Lung microvascular endothelial cell (primary cell): ENCODE measurements around the gene ZBTB16. TPM values are rescaled to one million over a fixed set of nuclear protein-coding genes. Genes with fewer than 3 reads are reported as not detected.

Source experiments
- DNase-seq, 2 donors: peaks; one replicate each; pipeline versions ENCODE4 v3.0.0 to v3.0.0-alpha.2; 2010; ENCODE audit warnings: low read depth in 2 of 2
- total RNA-seq: library from RNA; depleted of rRNA; stranded (reverse); fragments of >200 nt; gene quantifications from 2 replicates; pipeline ENCODE4 v1.2.1, GENCODE V29; 2014

The ZBTB16 gene
- total RNA-seq, 1 donor from 2014 or later = 22.0 TPM

DNA sequence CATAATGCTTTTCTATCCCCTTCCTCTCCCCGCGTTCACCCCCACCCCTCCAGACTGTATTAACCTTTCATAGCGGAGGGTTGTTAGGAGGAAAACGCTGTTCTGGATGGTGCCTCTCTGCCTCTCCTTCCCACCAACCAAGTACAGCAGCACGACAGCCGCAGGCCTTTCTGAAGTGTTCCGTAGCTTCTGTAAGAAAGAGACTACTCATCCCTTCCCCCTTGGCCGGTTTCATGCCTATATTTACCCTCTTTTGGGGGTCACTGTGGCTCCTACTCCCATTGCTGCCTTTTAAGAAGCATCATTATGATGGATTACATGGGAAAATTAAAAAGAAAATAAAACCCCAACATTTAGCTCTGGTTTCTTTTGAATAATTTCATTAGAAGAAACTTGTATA is 46.5 kb downstream of the ZBTB16 start:
- DNase-seq = no peak

DNA sequence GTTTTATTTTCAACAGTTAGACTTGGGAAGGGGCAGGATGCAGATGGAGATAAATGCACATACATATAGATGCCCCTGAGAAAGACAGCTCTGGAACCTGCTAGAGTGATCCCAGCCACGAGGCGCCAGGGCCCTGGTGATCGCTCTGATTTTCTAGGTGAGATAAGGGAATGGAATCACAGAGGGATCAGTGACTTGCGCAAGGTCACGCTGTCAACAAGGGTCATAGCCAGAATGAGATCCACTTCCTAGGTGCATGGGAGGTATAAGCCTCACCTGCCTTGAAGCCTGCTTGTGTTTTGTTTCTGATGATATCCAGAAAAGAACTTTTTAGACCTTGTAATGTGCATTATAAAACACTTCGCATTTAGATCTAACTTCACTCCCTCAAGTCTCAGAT is 47.5 kb downstream of the ZBTB16 start:
- DNase-seq = no peak

DNA sequence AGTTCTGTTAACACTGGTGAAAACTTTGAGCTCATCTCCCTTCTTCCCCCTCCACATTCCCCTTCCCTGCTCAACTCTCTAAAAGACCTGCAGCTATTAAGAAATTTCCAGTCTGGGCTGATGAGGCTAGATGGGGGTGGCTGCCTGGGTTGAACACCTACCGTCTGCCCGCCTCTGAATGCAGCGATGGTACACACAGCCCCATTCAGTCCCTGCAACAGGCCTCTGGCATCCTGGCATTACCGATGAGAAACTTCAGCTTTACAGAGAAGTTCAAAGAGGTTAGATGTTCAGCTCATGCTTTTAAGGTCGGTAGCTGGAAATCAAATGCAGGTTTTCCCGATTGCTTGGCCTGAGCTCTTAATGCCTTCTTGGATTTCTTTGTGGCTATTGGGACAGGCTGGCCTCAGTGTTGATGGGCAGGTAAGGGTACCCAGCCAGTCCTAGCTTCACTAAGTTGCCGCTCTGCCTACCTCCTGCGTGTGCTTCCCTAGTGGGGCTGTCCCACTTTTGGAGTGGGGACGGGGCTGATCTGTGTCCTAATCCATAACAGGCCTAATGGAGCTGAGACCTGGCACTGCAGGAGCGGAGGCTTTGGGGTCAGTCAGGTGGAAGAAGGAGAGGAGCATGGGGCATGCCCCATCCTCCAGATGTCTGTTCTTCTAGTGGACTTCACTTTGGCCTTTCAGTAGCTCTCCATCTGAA is 49.1 kb downstream of the ZBTB16 start:
- DNase-seq = no peak

DNA sequence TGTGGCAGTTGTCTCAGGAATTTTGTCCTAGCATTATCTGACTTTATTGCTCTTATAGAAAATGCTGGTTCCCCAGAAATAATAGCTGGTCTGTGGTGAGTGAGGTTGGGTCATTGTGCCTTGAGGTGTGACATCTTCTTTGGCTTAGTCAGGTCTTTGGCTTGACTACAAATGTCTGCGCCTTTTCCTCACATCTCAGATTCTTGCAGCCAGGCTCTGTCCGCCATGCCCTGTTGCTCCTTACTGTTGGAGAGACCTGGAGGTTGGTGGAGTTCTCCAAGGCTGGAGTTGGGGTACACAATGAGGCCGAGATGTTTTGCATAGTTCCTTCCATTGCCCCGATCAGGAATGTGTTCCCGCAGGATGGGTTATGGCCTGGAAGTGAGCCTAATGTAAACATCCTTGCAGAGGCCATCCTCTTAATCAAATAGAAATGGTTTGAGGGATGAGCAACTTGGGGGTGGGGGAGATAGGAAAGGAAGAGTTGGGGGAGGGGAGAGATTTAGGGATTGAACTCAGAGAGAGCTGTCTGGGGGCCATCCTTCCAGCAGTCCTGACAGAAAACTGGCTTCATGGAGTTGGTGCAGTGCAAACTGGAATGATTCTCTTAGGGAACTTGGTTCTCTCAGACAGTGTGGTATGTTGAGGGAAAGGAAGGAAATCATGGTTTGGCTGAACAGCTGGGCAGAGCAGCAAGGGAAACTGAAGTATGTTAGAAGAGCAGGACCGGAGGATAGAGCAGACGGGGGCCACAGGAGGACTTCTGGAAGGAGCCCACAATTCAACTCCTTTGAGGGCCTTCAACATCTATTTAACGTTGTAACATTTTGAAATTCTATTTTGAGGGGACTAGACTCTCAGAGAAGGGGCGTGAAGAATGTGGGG is 49.9 kb downstream of the ZBTB16 start:
- DNase-seq = peak in 1 of 2 donors; percentile 63

DNA sequence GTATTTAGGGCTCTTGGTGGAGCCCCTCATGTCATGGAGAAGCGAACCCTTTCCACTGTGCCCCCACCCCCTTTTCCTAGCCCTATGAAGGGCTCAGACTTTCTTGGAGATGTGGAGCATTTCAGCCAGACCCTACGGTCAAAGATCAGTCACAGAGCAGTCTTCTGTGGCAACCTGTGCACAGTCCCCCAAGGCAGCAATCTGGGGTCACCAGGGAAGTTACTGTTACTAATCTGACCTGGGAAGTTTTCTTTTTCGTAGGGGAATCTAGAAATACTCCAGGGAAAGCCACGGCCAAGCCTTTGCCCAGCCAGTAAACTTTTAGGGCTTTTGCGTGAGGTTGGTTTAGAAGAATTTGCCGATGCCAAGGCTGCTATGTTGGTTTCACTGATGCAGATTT is 50.6 kb downstream of the ZBTB16 start:
- no peak for DNase-seq

DNA sequence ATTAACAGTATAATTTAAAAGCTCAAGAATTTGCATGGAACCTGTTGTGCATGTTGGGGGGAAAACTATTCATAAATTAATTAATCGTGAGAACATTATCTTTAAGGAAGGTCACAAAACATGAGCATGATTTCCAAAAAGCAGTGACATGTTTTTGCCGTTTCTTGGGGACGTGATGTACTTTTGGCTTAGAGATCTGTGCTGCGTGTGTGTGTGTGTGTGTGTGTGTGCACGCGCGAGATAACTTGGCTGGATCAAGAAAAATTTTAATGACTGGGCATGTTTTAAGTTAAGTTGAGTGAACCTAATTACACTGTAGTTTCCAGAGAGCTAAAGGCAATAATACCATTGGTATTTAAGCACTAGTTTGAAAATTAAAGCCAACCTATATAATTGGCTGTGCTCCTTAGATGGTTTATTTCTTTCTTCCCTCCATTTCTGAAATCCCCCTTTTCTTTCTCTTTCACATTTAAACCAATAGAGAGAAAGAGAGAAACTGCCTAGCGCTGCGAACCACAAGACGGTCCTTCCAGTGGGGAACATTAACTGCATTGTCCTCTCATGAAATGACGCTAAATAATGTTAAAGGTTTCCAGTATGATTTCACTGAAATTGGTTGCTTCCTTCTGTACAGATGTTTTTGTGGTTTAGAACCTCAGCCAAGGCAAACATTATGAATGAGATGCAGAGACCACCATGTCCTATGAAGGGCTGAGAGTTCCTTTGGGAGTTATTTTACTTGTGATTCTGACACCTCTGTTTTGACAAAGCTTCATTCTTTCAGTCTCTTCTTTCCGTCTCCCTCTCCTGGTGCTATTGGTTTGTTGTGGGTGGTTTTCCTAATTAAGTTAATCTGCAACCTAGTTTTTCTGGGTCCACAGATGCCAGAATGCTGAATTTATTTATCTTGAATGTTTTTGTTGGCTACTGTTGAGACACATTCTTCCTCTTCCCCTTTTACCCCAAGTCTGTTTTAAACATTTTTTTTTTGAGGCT is 51.7 kb downstream of the ZBTB16 start:
- peak; percentile 57 to 69 for DNase-seq

DNA sequence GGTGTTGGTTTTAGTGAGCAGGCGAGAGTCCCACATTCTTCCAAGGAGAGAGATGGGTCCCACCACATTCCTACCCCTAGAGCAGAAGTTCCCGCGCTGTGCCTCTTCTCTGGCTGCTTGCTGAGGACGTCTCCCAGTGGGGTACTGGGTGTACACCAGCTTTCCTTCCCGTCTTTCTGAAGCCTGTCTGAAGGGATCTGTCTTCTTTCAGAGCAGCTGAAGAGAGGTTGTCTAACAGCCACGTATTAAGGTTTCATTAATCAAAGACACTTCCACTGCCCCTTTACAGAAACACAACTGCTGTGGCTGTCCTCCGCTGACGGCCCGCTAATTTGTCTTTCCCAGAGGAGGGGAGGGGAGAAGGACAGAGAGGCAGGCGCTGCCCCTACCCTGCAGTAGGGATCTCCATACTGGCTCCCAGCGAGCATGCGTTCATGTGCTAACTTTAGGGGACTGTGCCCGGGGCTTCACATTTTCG is 56.0 kb downstream of the ZBTB16 start:
- DNase-seq = no peak

DNA sequence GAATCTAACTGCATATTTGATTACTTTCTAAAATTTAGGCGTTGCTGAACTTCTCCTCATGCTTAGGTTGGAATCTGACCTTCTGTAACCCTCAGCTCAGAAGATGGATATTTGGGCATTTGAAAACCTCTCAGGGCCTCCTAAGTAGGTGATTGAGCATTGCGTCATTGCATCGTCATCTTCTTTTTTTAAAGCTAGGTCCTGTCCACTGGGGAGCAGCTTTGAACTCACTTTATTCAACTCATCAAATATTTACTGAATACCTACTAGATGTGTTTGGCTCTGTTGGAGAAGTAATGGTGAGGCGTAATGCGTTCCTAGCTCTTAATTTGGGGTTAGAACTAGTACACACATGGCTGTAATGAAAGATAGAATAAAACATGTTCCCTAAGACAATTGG is 56.8 kb downstream of the ZBTB16 start:
- no peak for DNase-seq

DNA sequence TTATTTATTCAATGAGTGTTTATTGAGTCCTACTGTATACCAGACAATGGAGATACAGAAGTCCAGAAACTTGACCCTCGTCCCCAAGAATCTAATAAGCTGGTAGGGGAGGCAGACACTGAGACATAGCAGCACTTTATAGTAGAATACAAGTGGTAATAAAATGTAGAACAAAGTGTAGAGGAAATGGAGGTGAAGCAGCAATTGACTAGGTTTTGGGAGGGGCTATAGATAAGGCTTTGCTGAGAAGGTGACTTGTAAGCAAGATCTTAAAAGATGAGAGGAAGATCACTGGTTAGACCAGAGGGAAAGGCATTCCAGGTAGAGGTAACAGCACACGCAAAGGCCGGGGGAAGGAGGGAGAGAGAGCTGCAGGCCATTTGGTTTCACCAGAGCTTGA is 57.3 kb downstream of the ZBTB16 start:
- no peak for DNase-seq

DNA sequence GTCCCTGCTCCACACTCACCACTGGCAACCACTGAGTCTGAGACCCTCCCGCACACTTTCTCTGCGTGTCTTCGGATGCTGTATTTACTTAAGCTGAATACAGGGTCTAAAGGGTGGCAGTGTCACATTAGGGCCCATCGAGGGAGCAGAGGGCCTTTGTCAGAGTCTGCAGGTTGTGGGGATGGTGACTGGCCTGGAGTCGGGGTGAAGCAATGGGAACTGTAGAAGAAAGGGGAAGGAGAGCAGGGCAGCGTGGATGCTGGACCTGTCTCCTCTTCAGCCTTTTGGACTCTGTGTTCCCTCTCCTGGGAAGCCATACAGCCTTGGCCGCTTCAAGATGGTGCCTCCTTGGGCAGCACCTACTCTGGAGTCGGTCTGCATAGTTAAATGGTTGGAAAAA is 61.1 kb downstream of the ZBTB16 start:
- DNase-seq = no peak

DNA sequence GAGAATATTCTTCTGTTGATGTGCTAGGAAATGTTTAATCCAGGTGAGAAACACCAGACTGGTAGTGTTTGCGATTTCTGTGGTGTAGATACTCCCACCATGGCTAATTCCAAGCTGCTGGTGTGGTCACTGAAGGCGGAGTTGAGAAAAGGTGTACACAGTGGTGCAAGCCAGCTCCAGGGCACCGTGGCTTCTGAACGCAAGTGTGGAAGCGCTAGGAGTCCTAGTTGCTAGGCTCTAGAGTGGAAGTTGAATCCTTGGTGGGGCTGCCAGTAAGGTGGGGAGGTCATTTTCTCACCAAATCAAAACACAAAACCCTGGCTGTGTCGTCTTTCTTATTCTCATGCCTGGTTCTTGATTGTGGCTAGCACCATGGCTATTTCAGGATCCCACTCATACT is 61.6 kb downstream of the ZBTB16 start:
- DNase-seq = no peak

DNA sequence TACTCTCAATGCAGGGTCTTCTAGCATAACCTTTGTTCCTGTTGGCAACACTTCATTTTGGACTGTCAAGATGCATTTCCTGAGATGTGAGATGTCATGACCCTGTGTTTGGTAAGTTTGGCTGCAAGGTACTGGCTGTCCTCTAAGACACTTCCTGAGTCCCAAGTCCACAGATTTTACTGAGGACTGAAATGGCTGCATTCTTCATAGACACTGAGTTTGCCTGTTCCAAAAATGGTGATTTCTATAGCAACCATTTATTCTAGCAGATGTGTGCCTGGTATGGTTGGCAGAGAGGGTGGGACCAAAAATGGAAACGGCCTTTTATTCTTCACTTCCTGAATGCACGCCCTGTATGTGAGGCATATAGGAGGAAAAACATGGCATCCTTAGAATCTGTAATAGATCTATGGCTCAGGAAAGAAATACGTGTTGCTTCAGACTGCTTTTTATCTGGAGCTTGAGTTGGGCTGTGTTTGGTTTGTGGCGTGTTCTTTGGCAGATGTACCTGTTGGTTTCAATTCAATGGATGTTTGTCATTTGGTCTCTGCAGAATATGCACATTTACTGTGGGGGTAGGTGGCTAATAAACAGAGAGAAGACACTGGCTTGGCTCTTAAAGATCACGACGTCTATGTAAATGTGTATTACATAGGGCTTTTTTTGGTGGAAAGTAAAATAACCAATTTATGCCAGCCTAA is 62.4 kb downstream of the ZBTB16 start:
- no peak for DNase-seq

DNA sequence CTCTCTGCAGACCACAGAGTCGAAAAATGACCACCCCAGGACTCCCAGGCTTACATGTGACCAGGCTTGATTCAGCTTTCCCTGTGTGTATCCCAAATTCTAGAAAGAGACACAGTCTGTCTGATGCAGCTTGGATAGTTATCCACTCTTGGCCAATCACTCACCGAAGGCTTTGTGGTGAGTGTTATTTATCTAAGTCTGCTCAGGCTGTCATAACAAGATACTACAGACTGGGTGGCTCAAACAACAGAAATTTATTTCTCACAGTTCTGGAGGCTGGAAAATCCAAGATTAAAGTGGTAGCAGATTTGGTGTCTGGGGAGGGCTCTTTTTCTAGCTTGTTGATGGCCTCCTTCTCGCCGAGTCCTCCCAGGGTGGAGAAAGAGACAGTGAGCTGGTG is 63.2 kb downstream of the ZBTB16 start:
- DNase-seq = no peak

DNA sequence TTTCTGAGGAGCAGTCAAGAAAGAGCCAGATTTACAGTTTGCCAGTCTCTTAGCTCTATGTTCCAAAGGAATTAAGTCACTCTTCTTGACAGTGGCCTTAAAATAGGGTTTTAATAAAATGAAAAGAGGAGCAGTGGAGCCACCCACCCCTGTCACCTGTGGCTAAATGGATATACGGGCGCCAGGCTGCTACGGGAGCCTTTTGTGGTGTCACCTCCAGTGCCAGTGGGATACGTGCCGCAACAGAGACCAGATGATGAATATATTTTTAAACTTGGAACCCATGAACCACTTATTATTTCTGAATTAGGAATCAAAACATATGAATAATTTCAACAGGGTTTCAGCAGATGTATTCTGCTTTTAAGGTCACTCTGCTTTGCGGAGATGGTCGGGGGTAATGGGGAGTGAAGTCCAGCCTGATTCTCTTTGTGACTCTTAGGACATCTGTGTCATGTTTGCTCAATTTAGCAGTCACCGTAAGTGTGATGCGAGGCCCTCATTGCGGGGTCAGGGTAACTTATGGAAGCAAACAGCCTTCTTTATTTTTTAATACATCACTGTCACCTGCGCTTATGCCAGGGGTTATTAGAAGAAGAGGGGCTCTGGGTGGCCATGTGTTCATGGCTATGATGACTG is 64.3 kb downstream of the ZBTB16 start:
- DNase-seq = no peak

DNA sequence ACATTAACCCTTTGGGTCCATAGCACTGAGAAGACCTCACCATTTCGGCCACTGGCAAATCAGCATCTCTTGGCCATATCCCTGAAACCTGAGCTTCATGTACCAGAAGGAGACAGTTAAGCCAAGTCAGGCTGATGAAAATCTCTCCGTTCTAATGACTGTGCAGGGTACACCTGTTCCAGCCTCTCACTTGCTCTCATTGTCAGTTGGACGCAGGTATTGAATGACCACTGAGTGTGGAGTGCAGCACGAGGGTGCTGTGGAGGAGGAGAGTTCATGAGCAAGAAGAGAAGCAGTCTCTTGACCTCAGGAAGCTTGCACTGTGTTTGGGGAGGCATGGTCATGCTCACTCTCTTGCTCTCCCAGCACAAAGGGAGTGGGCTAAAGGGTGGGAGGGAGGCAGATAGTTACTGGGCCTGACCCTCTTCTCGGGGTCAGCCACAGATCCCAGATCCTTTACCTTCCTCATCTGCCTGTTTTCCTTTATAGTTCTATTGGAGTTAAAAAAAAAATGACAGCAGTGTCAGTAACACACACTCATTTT is 65.2 kb downstream of the ZBTB16 start:
- no peak for DNase-seq

DNA sequence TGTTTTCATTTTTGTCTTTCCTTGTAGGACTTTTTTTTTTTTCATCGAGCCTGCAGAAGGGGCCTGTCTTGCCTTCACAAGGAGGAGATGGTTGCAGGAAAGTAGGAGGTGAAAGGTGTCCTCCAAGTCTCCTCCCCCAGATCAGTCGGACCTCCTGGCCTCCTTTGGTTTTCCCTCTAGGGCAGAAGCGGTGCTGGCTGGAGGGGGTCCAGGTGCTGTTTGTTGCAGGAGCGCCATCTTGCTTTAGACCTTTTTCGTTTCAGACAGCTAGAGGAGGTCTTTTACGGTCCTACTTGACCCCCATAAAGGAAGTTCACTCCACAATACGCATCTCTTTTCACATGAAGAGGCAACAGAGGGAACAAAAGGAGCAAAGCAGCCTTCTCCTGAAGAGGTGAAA is 66.0 kb downstream of the ZBTB16 start:
- DNase-seq = no peak

DNA sequence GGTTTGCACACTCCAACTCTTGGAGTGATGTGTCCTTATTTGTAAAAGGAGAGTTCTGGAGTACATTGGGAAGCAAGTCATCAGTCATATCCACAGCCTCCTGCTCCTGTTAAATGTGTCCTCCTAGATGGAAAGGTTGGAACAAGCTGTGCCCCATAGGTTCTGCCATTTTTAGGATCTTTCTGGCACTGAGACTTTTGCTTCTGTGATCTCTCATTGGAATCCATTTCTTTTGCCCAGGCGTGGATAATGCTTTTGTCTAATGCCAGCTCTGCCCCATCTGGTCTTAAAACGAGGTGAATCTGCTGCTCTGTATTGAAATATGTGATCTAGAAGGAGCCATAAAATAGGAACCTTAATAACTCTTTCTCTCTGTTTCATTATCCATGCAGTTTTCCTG is 66.4 kb downstream of the ZBTB16 start:
- DNase-seq = no peak

DNA sequence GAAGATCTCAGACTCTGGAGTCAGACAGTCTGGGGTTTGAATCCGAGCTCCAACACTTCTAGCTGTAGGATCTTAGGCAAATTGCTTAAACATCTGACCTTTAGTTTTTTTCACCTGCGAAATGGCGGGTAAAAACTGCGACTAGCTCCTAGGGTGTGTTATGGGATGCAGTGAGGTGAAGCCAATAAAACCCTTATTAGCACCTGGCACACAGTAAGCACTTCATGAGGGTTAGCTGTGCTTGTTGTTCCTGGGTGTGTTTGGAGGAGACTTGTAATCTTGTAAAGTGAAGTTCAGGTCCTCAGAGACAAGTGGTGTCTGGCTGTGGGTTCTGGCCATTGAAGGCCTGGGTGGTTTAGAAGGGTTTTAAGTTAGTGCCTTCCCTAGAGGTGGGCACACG is 68.9 kb downstream of the ZBTB16 start:
- DNase-seq = no peak

DNA sequence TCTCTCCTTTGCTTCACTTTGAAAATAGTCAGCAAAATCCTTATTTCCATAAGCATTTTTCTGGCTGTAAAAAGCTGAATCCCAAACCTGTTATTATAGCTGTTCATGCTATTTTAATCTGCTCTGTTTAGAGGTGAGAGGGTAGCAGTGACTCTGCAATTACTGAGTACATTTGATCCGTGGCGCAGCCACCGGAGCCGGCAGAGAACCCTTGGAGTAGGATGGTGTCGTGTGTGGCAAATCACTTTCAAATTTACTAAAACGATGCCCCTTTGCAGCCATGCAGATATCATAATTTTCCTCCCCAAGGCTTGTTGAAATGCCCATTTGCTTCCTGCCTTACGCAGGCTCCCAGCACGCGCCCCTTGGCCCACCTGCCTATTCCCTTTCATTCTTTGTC is 69.6 kb downstream of the ZBTB16 start:
- no peak for DNase-seq

DNA sequence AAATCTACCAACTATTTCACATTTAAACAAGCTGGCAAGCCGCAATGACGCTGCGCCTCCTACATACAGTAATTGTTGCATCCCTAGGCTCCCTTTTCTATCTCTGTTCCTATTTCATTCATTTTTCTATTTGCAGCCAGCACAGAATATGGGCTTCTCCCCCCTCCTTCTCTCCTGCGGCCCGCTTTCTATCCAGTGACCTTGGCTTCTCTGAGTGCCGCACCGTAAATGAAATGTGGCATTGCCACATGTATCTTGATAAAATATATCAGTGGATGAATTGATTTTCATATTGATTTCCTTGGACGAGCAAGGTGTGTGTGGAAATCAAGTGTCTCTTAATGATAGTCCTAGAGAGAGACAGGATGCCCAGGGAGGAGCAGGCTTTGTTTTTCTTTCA is 70.2 kb downstream of the ZBTB16 start:
- DNase-seq = no peak
